Measurements from ENCODE around the gene CEP72. TPM values are rescaled to one million over a fixed set of nuclear protein-coding genes. Genes with fewer than 3 reads are reported as not detected.

The CEP72 gene
- total RNA-seq, 4 donors from 2014 or later, result 2.6 to 9.4 (median 4.2) TPM

DNA sequence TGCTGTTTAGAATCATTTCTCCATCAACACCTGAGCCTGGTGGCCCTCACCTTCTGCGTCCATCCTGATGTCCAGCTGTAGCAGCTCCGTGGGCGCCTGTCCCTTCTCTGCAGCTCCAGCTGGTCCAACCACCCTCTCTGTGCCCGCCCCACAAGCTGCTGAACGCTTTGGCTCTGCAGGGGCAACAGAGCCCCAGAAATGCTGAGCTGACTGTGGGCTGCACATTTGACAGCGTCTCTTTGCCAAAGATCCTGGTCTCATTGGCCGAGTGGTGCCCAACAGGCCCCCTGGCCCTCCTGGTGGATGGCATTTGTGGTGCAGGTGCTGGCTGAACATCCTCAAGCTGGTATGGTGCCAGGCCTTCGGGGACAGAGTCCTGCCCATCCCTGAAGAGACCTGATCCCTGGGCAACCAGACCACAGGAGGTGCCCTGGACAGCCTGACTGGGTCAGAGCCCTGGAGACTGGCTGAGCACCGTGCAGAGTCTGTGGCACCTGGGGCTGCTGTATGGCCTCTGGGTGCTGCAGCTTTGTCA, 25.3 kb upstream of the CEP72 start:
- H3K4me3 ChIP-seq, result no peak overlapping the region
- no peak for TF ChIP-seq POLR2AphosphoS5 (IDR thresholded peaks at IDR 0.05)
- no peak for TF ChIP-seq EP300 (IDR thresholded peaks at IDR 0.05; ENCODE audit: low read depth)
- no peak for TF ChIP-seq CTCF (IDR thresholded peaks at IDR 0.05)
- TF ChIP-seq POLR2A (IDR thresholded peaks at IDR 0.05), result no peak
- H3K27ac ChIP-seq, result no peak overlapping the region
- DNase-seq, result no peak
- no peaks in the 10 kb centered on the region for H3K4me1 ChIP-seq
- in situ Hi-C loops (cut with MboI; ENCODE audit: low pct_ligation_motif_present in 1 of 4, low pct_unique_long_range_greater_than_20kb in 1 of 4, low sequenced_read_pairs in 3 of 4), result no loop called here
- H3K27me3 ChIP-seq, result peaks cover 11% of the 10 kb centered on the region
- no peaks in the 10 kb centered on the region for H3K9me3 ChIP-seq
- intact Hi-C loops (cut with DNase I; ENCODE audit: low total_unique reads), result no loop called here
- H3K36me3 ChIP-seq, result no peaks in the 10 kb centered on the region
- WGBS, 2 donors (ENCODE audit: low coverage in 1 of 2), result 41 to 71% methylated on average over 2 to 8 of the region's 9 CpGs

GRCh38 chr5:587403-587802, 24.7 kb upstream of the CEP72 start:
- WGBS, 2 donors (ENCODE audit: low coverage in 1 of 2), result 73% methylated on average over 6 of the region's 6 CpGs; no CpG with 5 or more reads in 1 of the 2 donors
- no peak for TF ChIP-seq CTCF (IDR thresholded peaks at IDR 0.05)
- TF ChIP-seq POLR2AphosphoS5 (IDR thresholded peaks at IDR 0.05), result no peak
- no peak for TF ChIP-seq EP300 (IDR thresholded peaks at IDR 0.05; ENCODE audit: low read depth)
- no peak for TF ChIP-seq POLR2A (IDR thresholded peaks at IDR 0.05)
- H3K27me3 ChIP-seq, result peaks cover 17% of the 10 kb centered on the region
- no peak overlapping the region for H3K4me3 ChIP-seq
- in situ Hi-C loops (cut with MboI; ENCODE audit: low pct_ligation_motif_present in 1 of 4, low pct_unique_long_range_greater_than_20kb in 1 of 4, low sequenced_read_pairs in 3 of 4) (no loop called here), intact Hi-C loops (cut with DNase I; ENCODE audit: low total_unique reads) (no loop called here)
- H3K27ac ChIP-seq, result no peak overlapping the region
- no peak for DNase-seq
- H3K36me3 ChIP-seq, result no peaks in the 10 kb centered on the region
- H3K4me1 ChIP-seq, result no peaks in the 10 kb centered on the region
- no peaks in the 10 kb centered on the region for H3K9me3 ChIP-seq

GRCh38 chr5:588406-588995, 23.6 kb upstream of the CEP72 start:
- no peaks in the 10 kb centered on the region for H3K9me3 ChIP-seq
- 45 to 72% methylated on average over 6 to 11 of the region's 11 CpGs for whole genome bisulfite sequencing, 2 donors (ENCODE audit: low coverage in 1 of 2)
- no peaks in the 10 kb centered on the region for H3K4me1 ChIP-seq
- TF ChIP-seq POLR2A (IDR thresholded peaks at IDR 0.05) (no peak), CTCF (IDR thresholded peaks at IDR 0.05) (no peak), EP300 (IDR thresholded peaks at IDR 0.05; ENCODE audit: low read depth) (no peak), POLR2AphosphoS5 (IDR thresholded peaks at IDR 0.05) (no peak)
- no peak overlapping the region for H3K27ac ChIP-seq
- in situ Hi-C loops (cut with MboI; ENCODE audit: low pct_ligation_motif_present in 1 of 4, low pct_unique_long_range_greater_than_20kb in 1 of 4, low sequenced_read_pairs in 3 of 4), result no loop called here
- H3K4me3 ChIP-seq, result no peak overlapping the region
- DNase-seq, result no peak
- intact Hi-C loops (cut with DNase I; ENCODE audit: low total_unique reads), result no loop called here
- no peaks in the 10 kb centered on the region for H3K36me3 ChIP-seq
- peaks cover 27% of the 10 kb centered on the region for H3K27me3 ChIP-seq

DNA sequence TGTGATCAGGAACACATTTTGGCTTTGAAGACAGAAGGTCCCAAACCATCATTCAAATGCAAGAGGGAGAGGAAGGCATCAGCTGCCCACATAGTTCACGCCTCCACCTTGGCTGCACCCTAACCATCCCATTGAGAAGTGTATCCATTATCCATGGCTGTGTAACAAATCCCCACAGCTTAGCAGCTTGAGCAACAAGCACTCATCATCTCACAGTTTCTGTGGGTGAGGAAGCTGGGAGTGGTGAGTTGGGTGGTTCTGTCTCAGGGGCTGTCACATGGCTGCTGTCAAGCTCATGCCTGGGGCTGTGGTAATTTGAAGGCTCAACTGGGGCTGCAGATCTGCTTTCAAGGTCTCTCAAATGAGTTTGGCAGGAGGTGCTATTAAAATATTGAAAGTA, 23.0 kb upstream of the CEP72 start:
- Histone ChIP-seq H3K27me3 (peaks cover 27% of the 10 kb centered on the region), H3K27ac (no peak overlapping the region), H3K4me3 (no peak overlapping the region), H3K36me3 (no peaks in the 10 kb centered on the region), H3K9me3 (no peaks in the 10 kb centered on the region), H3K4me1 (no peaks in the 10 kb centered on the region)
- 90% methylated on average over 1 of the region's 1 CpG; no CpG with 5 or more reads in 1 of the 2 donors for WGBS, 2 donors (ENCODE audit: low coverage in 1 of 2)
- TF ChIP-seq CTCF (IDR thresholded peaks at IDR 0.05), result no peak
- TF ChIP-seq POLR2A (IDR thresholded peaks at IDR 0.05), result no peak
- TF ChIP-seq POLR2AphosphoS5 (IDR thresholded peaks at IDR 0.05), result no peak
- TF ChIP-seq EP300 (IDR thresholded peaks at IDR 0.05; ENCODE audit: low read depth), result no peak
- intact Hi-C loops (cut with DNase I; ENCODE audit: low total_unique reads) (no loop called here), in situ Hi-C loops (cut with MboI; ENCODE audit: low pct_ligation_motif_present in 1 of 4, low pct_unique_long_range_greater_than_20kb in 1 of 4, low sequenced_read_pairs in 3 of 4) (no loop called here)
- no peak for DNase-seq

All from transverse colon (tissue), 4 donors.